Hepatocyte (in vitro differentiated cells): ENCODE results near the gene SFN.

ENCODE experiments used
- EZH2phosphoT487 ChIP-seq: fragments of 200-600 bp; sonication (generic); IDR thresholded peaks from one replicate; pipeline ENCODE4 v1.6.1; 2018; ENCODE audit warnings: antibody characterized with exemption, mild to moderate bottlenecking, low read depth, moderate library complexity; ENCODE audit not compliant: unreplicated experiment, severe bottlenecking
- TF ChIP-seq, protein P1 (sequence below): fragments of 200-600 bp; sonication (generic); IDR thresholded peaks from 2 replicates; pipeline ENCODE4 v1.5.1; 2016; ENCODE audit warnings: antibody characterized with exemption, mild to moderate bottlenecking; ENCODE audit not compliant: poor library complexity

GRCh38 chr1:26900001-26900814 is 37.3 kb downstream of the SFN start, which contains the start of gene GPATCH3:
- TF ChIP-seq, protein P1, sequence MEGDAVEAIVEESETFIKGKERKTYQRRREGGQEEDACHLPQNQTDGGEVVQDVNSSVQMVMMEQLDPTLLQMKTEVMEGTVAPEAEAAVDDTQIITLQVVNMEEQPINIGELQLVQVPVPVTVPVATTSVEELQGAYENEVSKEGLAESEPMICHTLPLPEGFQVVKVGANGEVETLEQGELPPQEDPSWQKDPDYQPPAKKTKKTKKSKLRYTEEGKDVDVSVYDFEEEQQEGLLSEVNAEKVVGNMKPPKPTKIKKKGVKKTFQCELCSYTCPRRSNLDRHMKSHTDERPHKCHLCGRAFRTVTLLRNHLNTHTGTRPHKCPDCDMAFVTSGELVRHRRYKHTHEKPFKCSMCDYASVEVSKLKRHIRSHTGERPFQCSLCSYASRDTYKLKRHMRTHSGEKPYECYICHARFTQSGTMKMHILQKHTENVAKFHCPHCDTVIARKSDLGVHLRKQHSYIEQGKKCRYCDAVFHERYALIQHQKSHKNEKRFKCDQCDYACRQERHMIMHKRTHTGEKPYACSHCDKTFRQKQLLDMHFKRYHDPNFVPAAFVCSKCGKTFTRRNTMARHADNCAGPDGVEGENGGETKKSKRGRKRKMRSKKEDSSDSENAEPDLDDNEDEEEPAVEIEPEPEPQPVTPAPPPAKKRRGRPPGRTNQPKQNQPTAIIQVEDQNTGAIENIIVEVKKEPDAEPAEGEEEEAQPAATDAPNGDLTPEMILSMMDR: no peak
- TF ChIP-seq EZH2phosphoT487: no peak
